Astrocyte (in vitro differentiated cells and primary cell): ENCODE measurements around the gene ZDHHC12. TPM values are rescaled to one million over a fixed set of nuclear protein-coding genes. Genes with fewer than 3 reads are reported as not detected.

Experiments
- DNase-seq: peaks from one replicate; pipeline ENCODE4 v3.0.0-alpha.2; 2010; ENCODE audit warnings: low read depth
- FAIRE-seq: peaks from 2 replicates; lab custom pipeline; 2011; peaks lifted over from hg19 to GRCh38; lab: Jason Lieb, UNC
- H2AFZ ChIP-seq: 2 replicates; pipeline ENCODE4 v1.6.0; 2012; ENCODE audit warnings: low read depth, low read length, inconsistent platforms
- H3K27ac ChIP-seq: 2 replicates; pipeline ENCODE4 v1.5.1; 2011; ENCODE audit warnings: low read depth, low read length, inconsistent platforms
- H3K27me3 ChIP-seq: 2 replicates; pipeline ENCODE4 v1.6.0; 2011; ENCODE audit warnings: low read length, inconsistent platforms; ENCODE audit not compliant: insufficient read depth
- H3K36me3 ChIP-seq: 2 replicates; pipeline ENCODE4 v1.5.1; 2011; ENCODE audit warnings: low read length, inconsistent platforms; ENCODE audit not compliant: insufficient read depth
- H3K4me1 ChIP-seq: 2 replicates; pipeline ENCODE4 v1.5.1; 2011; ENCODE audit warnings: low read length, inconsistent platforms; ENCODE audit not compliant: insufficient read depth
- H3K4me2 ChIP-seq: 2 replicates; pipeline ENCODE4 v1.6.0; 2012; ENCODE audit warnings: low read length, inconsistent platforms
- H3K4me3 ChIP-seq: 2 replicates; pipeline ENCODE4 v1.5.1; 2011; ENCODE audit warnings: low read depth, mild to moderate bottlenecking, low read length, inconsistent platforms; ENCODE audit not compliant: insufficient read depth
- H3K79me2 ChIP-seq: 2 replicates; pipeline ENCODE4 v1.6.0; 2012; ENCODE audit warnings: mild to moderate bottlenecking, low read length, inconsistent platforms; ENCODE audit not compliant: insufficient read depth
- H3K9ac ChIP-seq: 2 replicates; pipeline ENCODE4 v1.6.0; 2012; ENCODE audit warnings: mild to moderate bottlenecking, low read length, inconsistent platforms
- H3K9me3 ChIP-seq: 2 replicates; pipeline ENCODE4 v1.5.1; 2012; ENCODE audit warnings: low read depth, mild to moderate bottlenecking, low read length, inconsistent platforms; ENCODE audit not compliant: insufficient read depth
- H4K20me1 ChIP-seq: 2 replicates; pipeline ENCODE4 v1.6.0; 2012; ENCODE audit warnings: low read length, inconsistent platforms; ENCODE audit not compliant: insufficient read depth
- H3K27ac Mint-ChIP-seq: one replicate; pipeline ENCODE4 v1.8.0; 2021; ENCODE audit warnings: mild to moderate bottlenecking, mixed read lengths; ENCODE audit not compliant: unreplicated experiment
- H3K27me3 Mint-ChIP-seq: one replicate; pipeline ENCODE4 v1.8.0; 2021; ENCODE audit warnings: low read depth, mixed read lengths; ENCODE audit not compliant: unreplicated experiment
- H3K36me3 Mint-ChIP-seq: one replicate; pipeline ENCODE4 v1.8.0; 2021; ENCODE audit warnings: low read depth, mixed read lengths; ENCODE audit not compliant: unreplicated experiment
- H3K4me1 Mint-ChIP-seq: one replicate; pipeline ENCODE4 v1.8.0; 2021; ENCODE audit warnings: low read depth, mixed read lengths; ENCODE audit not compliant: unreplicated experiment
- H3K4me3 Mint-ChIP-seq: one replicate; pipeline ENCODE4 v1.8.0; 2021; ENCODE audit warnings: mild to moderate bottlenecking, moderate library complexity, mixed read lengths; ENCODE audit not compliant: unreplicated experiment
- H3K9me3 Mint-ChIP-seq: one replicate; pipeline ENCODE4 v1.8.0; 2021; ENCODE audit warnings: mild to moderate bottlenecking, mixed read lengths; ENCODE audit not compliant: unreplicated experiment
- EZH2 ChIP-seq: IDR thresholded peaks from 2 replicates; pipeline ENCODE4 v1.6.1; 2012; ENCODE audit warnings: mild to moderate bottlenecking, low read length, inconsistent platforms; ENCODE audit not compliant: insufficient read depth
- total RNA-seq: library from RNA; stranded (reverse); gene quantifications from 2 replicates; pipeline ENCODE4 v1.2.1, GENCODE V29; 2021
- TF ChIP-seq, protein P1 (sequence below): IDR thresholded peaks from 2 replicates; pipeline ENCODE4 v1.5.1; 2011; ENCODE audit warnings: low read depth, mild to moderate bottlenecking, inconsistent platforms, low read length, moderate library complexity; ENCODE audit not compliant: insufficient read depth

ZDHHC12 gene
- total RNA-seq, 1 donor from 2014 or later = 23.7 TPM

GRCh38 chr9:128771745-128772519 is 48.0 kb upstream of the ZDHHC12 start, which contains the start of gene ZER1:
ZER1 (minus strand) TSS chr9:128771927; CDS start chr9:128755565, 16,362 bp downstream.
- Histone ChIP-seq H3K9ac (peak within 1 kb of the TSS; percentile 94), H3K27me3 (no peaks in the 10 kb centered on the region), H3K79me2 (peaks cover 35% of the 10 kb centered on the region), H3K4me1 (peaks cover 9% of the 10 kb centered on the region), H3K4me3 (peak within 1 kb of the TSS; percentile 81), H3K36me3 (no peaks in the 10 kb centered on the region), H4K20me1 (peaks cover 13% of the 10 kb centered on the region), H2AFZ (peak within 1 kb of the TSS; percentile 100), H3K9me3 (no peaks in the 10 kb centered on the region), H3K27ac (peak within 1 kb of the TSS; percentile 82), H3K4me2 (peak within 1 kb of the TSS; percentile 98)
- Mint-ChIP-seq H3K27ac (peak within 1 kb of the TSS; percentile 85), H3K36me3 (peaks cover 10% of the 10 kb centered on the region), H3K9me3 (peaks cover 7% of the 10 kb centered on the region), H3K4me3 (peak within 1 kb of the TSS; percentile 97), H3K27me3 (no peaks in the 10 kb centered on the region), H3K4me1 (peaks cover 7% of the 10 kb centered on the region)
- TF ChIP-seq EZH2 = no peak
- FAIRE-seq (no peak), DNase-seq (peak; percentile 67)

- Histone ChIP-seq H3K27ac (peak overlapping the region; percentile 78), H3K36me3 (no peaks in the 10 kb centered on the region), H3K27me3 (no peaks in the 10 kb centered on the region), H3K9ac (peak overlapping the region; percentile 94), H3K4me3 (peak overlapping the region; percentile 81), H3K79me2 (peaks cover 35% of the 10 kb centered on the region), H4K20me1 (peaks cover 13% of the 10 kb centered on the region), H3K4me2 (peak overlapping the region; percentile 98), H2AFZ (peak overlapping the region; percentile 81), H3K9me3 (no peaks in the 10 kb centered on the region), H3K4me1 (peaks cover 9% of the 10 kb centered on the region)
- TF ChIP-seq, protein P1, sequence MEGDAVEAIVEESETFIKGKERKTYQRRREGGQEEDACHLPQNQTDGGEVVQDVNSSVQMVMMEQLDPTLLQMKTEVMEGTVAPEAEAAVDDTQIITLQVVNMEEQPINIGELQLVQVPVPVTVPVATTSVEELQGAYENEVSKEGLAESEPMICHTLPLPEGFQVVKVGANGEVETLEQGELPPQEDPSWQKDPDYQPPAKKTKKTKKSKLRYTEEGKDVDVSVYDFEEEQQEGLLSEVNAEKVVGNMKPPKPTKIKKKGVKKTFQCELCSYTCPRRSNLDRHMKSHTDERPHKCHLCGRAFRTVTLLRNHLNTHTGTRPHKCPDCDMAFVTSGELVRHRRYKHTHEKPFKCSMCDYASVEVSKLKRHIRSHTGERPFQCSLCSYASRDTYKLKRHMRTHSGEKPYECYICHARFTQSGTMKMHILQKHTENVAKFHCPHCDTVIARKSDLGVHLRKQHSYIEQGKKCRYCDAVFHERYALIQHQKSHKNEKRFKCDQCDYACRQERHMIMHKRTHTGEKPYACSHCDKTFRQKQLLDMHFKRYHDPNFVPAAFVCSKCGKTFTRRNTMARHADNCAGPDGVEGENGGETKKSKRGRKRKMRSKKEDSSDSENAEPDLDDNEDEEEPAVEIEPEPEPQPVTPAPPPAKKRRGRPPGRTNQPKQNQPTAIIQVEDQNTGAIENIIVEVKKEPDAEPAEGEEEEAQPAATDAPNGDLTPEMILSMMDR = no peak
- TF ChIP-seq EZH2 = no peak
- peak overlapping the region; percentile 80 for H3K27ac Mint-ChIP-seq
- no peaks in the 10 kb centered on the region for H3K27me3 Mint-ChIP-seq
- peak overlapping the region; percentile 97 for H3K4me3 Mint-ChIP-seq
- H3K4me1 Mint-ChIP-seq = peaks cover 7% of the 10 kb centered on the region
- DNase-seq (peak; percentile 7), FAIRE-seq (no peak)
- peaks cover 6% of the 10 kb centered on the region for H3K9me3 Mint-ChIP-seq
- peaks cover 10% of the 10 kb centered on the region for H3K36me3 Mint-ChIP-seq
These were observed 47.3 kb upstream of the ZDHHC12 start for GRCh38 chr9:128771094-128771721.

GRCh38 chr9:128770286-128771030 is 46.5 kb upstream of the ZDHHC12 start:
- Histone ChIP-seq H3K27ac (peak overlapping the region; percentile 78), H3K4me3 (peak overlapping the region; percentile 81), H3K9me3 (no peaks in the 10 kb centered on the region), H3K4me2 (peak overlapping the region; percentile 98), H3K79me2 (peaks cover 35% of the 10 kb centered on the region), H3K9ac (peak overlapping the region; percentile 94), H4K20me1 (peaks cover 13% of the 10 kb centered on the region), H2AFZ (no peak overlapping the region), H3K36me3 (no peaks in the 10 kb centered on the region), H3K27me3 (no peaks in the 10 kb centered on the region), H3K4me1 (peaks cover 9% of the 10 kb centered on the region)
- Mint-ChIP-seq H3K4me1 (peaks cover 7% of the 10 kb centered on the region), H3K27me3 (no peaks in the 10 kb centered on the region), H3K27ac (peak overlapping the region; percentile 80), H3K36me3 (peaks cover 10% of the 10 kb centered on the region), H3K9me3 (peaks cover 2% of the 10 kb centered on the region), H3K4me3 (peak overlapping the region; percentile 97)
- no peak for TF ChIP-seq EZH2
- TF ChIP-seq, protein P1 = no peak
- DNase-seq = no peak
- no peak for FAIRE-seq
